WTC11 (cell line): ENCODE measurements around the gene CDK17. TPM values are rescaled to one million over a fixed set of nuclear protein-coding genes. Genes with fewer than 3 reads are reported as not detected.

Source experiments
- ATAC-seq: fragments of 200-7000 bp; cut with Tn5 transposase; 2 replicates; pipeline ENCODE4 v1.10.0; 2021; ENCODE audit warnings: mild to moderate bottlenecking, moderate library complexity
- CTCF ChIA-PET: fragments of 300-600 bp; sonication (Branson Sonifier 250); formaldehyde crosslinking; loops from one replicate; lab custom pipeline; 2021; ENCODE audit warnings: antibody characterized with exemption; lab: Charles Lee
- POLR2A ChIA-PET: fragments of 350-600 bp; sonication (Branson Sonifier 250); formaldehyde crosslinking; loops from one replicate; lab custom pipeline; 2021; ENCODE audit warnings: antibody characterized with exemption; lab: Charles Lee
- DNase-seq: peaks from one replicate; pipeline ENCODE4 v3.0.0; 2021; ENCODE audit warnings: low spot score
- H3K27ac Mint-ChIP-seq: 2 replicates; pipeline ENCODE4 v1.8.0; 2021; ENCODE audit warnings: mixed read lengths
- H3K27me3 Mint-ChIP-seq: 2 replicates; pipeline ENCODE4 v1.8.0; 2021; ENCODE audit warnings: low read depth, mild to moderate bottlenecking, moderate library complexity, mixed read lengths
- H3K36me3 Mint-ChIP-seq: 2 replicates; pipeline ENCODE4 v1.8.0; 2021; ENCODE audit warnings: mixed read lengths
- H3K4me1 Mint-ChIP-seq: 2 replicates; pipeline ENCODE4 v1.8.0; 2022; ENCODE audit warnings: mixed read lengths
- H3K4me3 Mint-ChIP-seq: 2 replicates; pipeline ENCODE4 v1.8.0; 2021; ENCODE audit warnings: mild to moderate bottlenecking, moderate library complexity, mixed read lengths
- H3K9me3 Mint-ChIP-seq: 2 replicates; pipeline ENCODE4 v1.8.0; 2021; ENCODE audit warnings: mixed read lengths
- ATF1 ChIP-seq: sonication (generic); formaldehyde crosslinking; IDR thresholded peaks from 2 replicates; pipeline ENCODE4 v1.8.1; 2023; ENCODE audit warnings: mild to moderate bottlenecking, moderate library complexity, missing genetic modification reagents
- ATF2 ChIP-seq: sonication (generic); formaldehyde crosslinking; IDR thresholded peaks from 2 replicates; pipeline ENCODE4 v1.8.1; 2022; ENCODE audit warnings: low read depth, missing genetic modification reagents, borderline replicate concordance
- ATF3 ChIP-seq: sonication (generic); formaldehyde crosslinking; conservative IDR thresholded peaks from 2 replicates; pipeline ENCODE4 v1.8.1; 2022; ENCODE audit warnings: mild to moderate bottlenecking, missing genetic modification reagents
- CREM ChIP-seq: sonication (generic); formaldehyde crosslinking; IDR thresholded peaks from 2 replicates; pipeline ENCODE4 v1.8.1; 2022; ENCODE audit warnings: mild to moderate bottlenecking, missing genetic modification reagents, moderate library complexity
- ELF4 ChIP-seq: sonication (generic); formaldehyde crosslinking; IDR thresholded peaks from 2 replicates; pipeline ENCODE4 v1.8.1; 2022; ENCODE audit warnings: low read depth, mild to moderate bottlenecking, moderate library complexity, missing genetic modification reagents
- GRHL2 ChIP-seq: fragments of 250-450 bp; sonication (Bioruptor Pico); IDR thresholded peaks from 2 replicates; pipeline ENCODE4 v1.8.0; 2022; ENCODE audit warnings: mild to moderate bottlenecking, moderate library complexity; ENCODE audit not compliant: insufficient replicate concordance, severe bottlenecking
- IRF2 ChIP-seq: sonication (generic); formaldehyde crosslinking; IDR thresholded peaks from 2 replicates; pipeline ENCODE4 v1.8.0; 2022; ENCODE audit warnings: low read depth, missing genetic modification reagents, borderline replicate concordance
- JAZF1 ChIP-seq: fragments of 250-450 bp; sonication (Bioruptor Pico); IDR thresholded peaks from 2 replicates; pipeline ENCODE4 v1.9.0; 2021; ENCODE audit warnings: moderate library complexity, mild to moderate bottlenecking, inconsistent platforms
- NFE2L1 ChIP-seq: sonication (generic); formaldehyde crosslinking; IDR thresholded peaks from 2 replicates; pipeline ENCODE4 v1.8.1; 2023; ENCODE audit warnings: missing genetic modification reagents
- NFYB ChIP-seq: sonication (generic); formaldehyde crosslinking; conservative IDR thresholded peaks from 2 replicates; pipeline ENCODE4 v1.8.0; 2022; ENCODE audit warnings: low read depth, missing genetic modification reagents
- NR3C1 ChIP-seq: sonication (generic); formaldehyde crosslinking; conservative IDR thresholded peaks from 2 replicates; pipeline ENCODE4 v1.8.1; 2023; ENCODE audit warnings: low read depth, mild to moderate bottlenecking, missing genetic modification reagents
- RORB ChIP-seq: fragments of 250-450 bp; sonication (Bioruptor Pico); IDR thresholded peaks from 2 replicates; pipeline ENCODE4 v1.9.0; 2021; ENCODE audit warnings: mild to moderate bottlenecking
- SMAD4 ChIP-seq: sonication (generic); formaldehyde crosslinking; IDR thresholded peaks from 2 replicates; pipeline ENCODE4 v1.8.0; 2022; ENCODE audit warnings: mild to moderate bottlenecking, missing genetic modification reagents
- TEAD4 ChIP-seq: sonication (generic); formaldehyde crosslinking; IDR thresholded peaks from 2 replicates; pipeline ENCODE4 v1.8.0; 2022; ENCODE audit warnings: mild to moderate bottlenecking, missing genetic modification reagents
- TP53 ChIP-seq: sonication (generic); formaldehyde crosslinking; IDR thresholded peaks from 2 replicates; pipeline ENCODE4 v1.8.1; 2023; ENCODE audit warnings: mild to moderate bottlenecking, missing genetic modification reagents
- total RNA-seq: library from RNA; stranded (reverse); gene quantifications from 3 replicates; pipeline ENCODE4 v1.2.3, GENCODE V29; 2021
- TF ChIP-seq, protein P1 (sequence below): sonication (generic); formaldehyde crosslinking; IDR thresholded peaks from 2 replicates; pipeline ENCODE4 v1.8.1; 2023; ENCODE audit warnings: mild to moderate bottlenecking, moderate library complexity, missing genetic modification reagents
- TF ChIP-seq, protein P2 (sequence below): fragments of 250-450 bp; sonication (Bioruptor Pico); IDR thresholded peaks from 2 replicates; pipeline ENCODE4 v1.9.0; 2021; ENCODE audit warnings: mild to moderate bottlenecking, borderline replicate concordance
- TF ChIP-seq, protein P3 (sequence below): fragments of 250-450 bp; sonication (Bioruptor Pico); IDR thresholded peaks from 2 replicates; pipeline ENCODE4 v1.9.0; 2021; ENCODE audit warnings: moderate library complexity, mild to moderate bottlenecking, inconsistent platforms, borderline replicate concordance
- TF ChIP-seq, protein P4 (sequence below): fragments of 250-450 bp; sonication (Bioruptor Pico); conservative IDR thresholded peaks from 2 replicates; pipeline ENCODE4 v1.9.0; 2021; ENCODE audit warnings: mild to moderate bottlenecking

The CDK17 gene
- total RNA-seq, 1 experiment from 2014 or later: 20.0 TPM

- no peak overlapping the region for H3K4me3 Mint-ChIP-seq
- CTCF ChIA-PET: interaction anchor here (1.6 kb wide), 1 partner anchor 49 kb away, joined by 4 read pairs; the partner anchor contains the start of gene CDK17
- H3K27ac Mint-ChIP-seq: no peak overlapping the region
- H3K27me3 Mint-ChIP-seq: no peaks in the 10 kb centered on the region
- H3K36me3 Mint-ChIP-seq: no peaks in the 10 kb centered on the region
- DNase-seq (no peak), ATAC-seq (no peak)
- TF ChIP-seq, protein P1, sequence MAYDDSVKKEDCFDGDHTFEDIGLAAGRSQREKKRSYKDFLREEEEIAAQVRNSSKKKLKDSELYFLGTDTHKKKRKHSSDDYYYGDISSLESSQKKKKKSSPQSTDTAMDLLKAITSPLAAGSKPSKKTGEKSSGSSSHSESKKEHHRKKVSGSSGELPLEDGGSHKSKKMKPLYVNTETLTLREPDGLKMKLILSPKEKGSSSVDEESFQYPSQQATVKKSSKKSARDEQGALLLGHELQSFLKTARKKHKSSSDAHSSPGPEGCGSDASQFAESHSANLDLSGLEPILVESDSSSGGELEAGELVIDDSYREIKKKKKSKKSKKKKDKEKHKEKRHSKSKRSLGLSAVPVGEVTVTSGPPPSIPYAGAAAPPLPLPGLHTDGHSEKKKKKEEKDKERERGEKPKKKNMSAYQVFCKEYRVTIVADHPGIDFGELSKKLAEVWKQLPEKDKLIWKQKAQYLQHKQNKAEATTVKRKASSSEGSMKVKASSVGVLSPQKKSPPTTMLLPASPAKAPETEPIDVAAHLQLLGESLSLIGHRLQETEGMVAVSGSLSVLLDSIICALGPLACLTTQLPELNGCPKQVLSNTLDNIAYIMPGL: no peak
- TF ChIP-seq CREM (CRISPR knock-in tag): no peak
- no peak for TF ChIP-seq IRF2 (CRISPR knock-in tag)
- TF ChIP-seq RORB (CRISPR knock-in tag): no peak
- TF ChIP-seq TP53 (CRISPR knock-in tag): no peak
- no peak for TF ChIP-seq TEAD4 (CRISPR knock-in tag)
- TF ChIP-seq ATF3 (CRISPR knock-in tag): no peak
- no peak for TF ChIP-seq SMAD4 (CRISPR knock-in tag)
- TF ChIP-seq, protein P2, sequence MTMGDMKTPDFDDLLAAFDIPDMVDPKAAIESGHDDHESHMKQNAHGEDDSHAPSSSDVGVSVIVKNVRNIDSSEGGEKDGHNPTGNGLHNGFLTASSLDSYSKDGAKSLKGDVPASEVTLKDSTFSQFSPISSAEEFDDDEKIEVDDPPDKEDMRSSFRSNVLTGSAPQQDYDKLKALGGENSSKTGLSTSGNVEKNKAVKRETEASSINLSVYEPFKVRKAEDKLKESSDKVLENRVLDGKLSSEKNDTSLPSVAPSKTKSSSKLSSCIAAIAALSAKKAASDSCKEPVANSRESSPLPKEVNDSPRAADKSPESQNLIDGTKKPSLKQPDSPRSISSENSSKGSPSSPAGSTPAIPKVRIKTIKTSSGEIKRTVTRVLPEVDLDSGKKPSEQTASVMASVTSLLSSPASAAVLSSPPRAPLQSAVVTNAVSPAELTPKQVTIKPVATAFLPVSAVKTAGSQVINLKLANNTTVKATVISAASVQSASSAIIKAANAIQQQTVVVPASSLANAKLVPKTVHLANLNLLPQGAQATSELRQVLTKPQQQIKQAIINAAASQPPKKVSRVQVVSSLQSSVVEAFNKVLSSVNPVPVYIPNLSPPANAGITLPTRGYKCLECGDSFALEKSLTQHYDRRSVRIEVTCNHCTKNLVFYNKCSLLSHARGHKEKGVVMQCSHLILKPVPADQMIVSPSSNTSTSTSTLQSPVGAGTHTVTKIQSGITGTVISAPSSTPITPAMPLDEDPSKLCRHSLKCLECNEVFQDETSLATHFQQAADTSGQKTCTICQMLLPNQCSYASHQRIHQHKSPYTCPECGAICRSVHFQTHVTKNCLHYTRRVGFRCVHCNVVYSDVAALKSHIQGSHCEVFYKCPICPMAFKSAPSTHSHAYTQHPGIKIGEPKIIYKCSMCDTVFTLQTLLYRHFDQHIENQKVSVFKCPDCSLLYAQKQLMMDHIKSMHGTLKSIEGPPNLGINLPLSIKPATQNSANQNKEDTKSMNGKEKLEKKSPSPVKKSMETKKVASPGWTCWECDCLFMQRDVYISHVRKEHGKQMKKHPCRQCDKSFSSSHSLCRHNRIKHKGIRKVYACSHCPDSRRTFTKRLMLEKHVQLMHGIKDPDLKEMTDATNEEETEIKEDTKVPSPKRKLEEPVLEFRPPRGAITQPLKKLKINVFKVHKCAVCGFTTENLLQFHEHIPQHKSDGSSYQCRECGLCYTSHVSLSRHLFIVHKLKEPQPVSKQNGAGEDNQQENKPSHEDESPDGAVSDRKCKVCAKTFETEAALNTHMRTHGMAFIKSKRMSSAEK (CRISPR knock-in tag): no peak
- no peak for TF ChIP-seq JAZF1 (CRISPR knock-in tag)
- no peak for TF ChIP-seq NFYB (CRISPR knock-in tag)
- TF ChIP-seq ATF2: no peak
- TF ChIP-seq, protein P3, sequence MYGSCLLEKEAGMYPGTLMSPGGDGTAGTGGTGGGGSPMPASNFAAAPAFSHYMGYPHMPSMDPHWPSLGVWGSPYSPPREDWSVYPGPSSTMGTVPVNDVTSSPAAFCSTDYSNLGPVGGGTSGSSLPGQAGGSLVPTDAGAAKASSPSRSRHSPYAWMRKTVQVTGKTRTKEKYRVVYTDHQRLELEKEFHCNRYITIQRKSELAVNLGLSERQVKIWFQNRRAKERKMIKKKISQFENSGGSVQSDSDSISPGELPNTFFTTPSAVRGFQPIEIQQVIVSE (CRISPR knock-in tag): no peak
- TF ChIP-seq NR3C1 (CRISPR knock-in tag): no peak
- no peak for TF ChIP-seq ELF4 (CRISPR knock-in tag)
- TF ChIP-seq NFE2L1 (CRISPR knock-in tag): no peak
- TF ChIP-seq, protein P4, sequence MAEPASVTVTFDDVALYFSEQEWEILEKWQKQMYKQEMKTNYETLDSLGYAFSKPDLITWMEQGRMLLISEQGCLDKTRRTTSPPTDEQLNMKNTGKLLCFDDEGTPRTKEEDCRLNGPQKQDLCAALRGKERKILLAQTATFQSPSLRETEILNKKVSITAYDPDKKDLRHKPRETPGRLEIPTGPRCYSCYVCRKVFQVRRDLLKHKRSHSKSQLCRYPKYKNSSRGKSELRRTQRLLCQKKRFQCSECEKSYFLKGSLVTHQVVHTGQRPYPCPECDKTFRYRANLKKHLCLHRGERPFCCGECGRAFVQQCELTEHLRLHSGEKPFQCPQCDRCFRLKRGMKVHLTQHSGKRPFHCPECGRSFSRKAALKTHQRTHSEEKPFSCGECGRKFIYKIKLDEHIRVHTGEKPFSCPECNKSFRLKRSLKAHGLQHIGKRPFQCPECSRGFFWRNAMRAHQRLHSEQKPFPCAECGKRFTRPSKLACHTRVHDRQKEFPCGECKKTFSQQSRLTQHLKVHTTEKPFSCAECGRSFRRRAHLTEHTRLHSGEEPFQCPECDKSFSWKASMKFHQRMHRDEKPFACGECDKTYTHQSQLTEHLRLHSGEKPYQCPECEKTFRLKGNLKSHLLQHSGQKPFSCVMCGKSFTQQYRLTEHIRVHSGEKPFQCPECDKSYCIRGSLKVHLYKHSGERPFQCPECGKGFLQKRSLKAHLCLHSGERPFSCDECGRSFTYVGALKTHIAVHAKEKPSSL (CRISPR knock-in tag): no peak
- no peak for TF ChIP-seq GRHL2 (CRISPR knock-in tag)
- no peak for TF ChIP-seq ATF1 (CRISPR knock-in tag)
- H3K4me1 Mint-ChIP-seq: peaks cover 37% of the 10 kb centered on the region
- no peaks in the 10 kb centered on the region for H3K9me3 Mint-ChIP-seq
- POLR2A ChIA-PET: no interaction called here
Measured at GRCh38 chr12:96350982-96351381, 49.3 kb downstream of the CDK17 start.
